Left lung (tissue), 10 donors: Measurements from ENCODE around the gene MEOX1. TPM values are rescaled to one million over a fixed set of nuclear protein-coding genes. Genes with fewer than 3 reads are reported as not detected.

Source experiments
- ATAC-seq: fragments of 200-7000 bp; cut with Tn5 transposase; one replicate; pipeline ENCODE4 v1.9.1; 2020; ENCODE audit warnings: moderate library complexity
- DNase-seq, 4 donors: peaks; one replicate each; pipeline ENCODE4 v3.0.0-alpha.2; 2013 to 2020
- H3K27ac ChIP-seq, 2 donors: fragments of 200-600 bp; sonication (generic) in 1 of 2; one replicate each; pipeline versions ENCODE4 v1.5.0 to v1.8.0; 2020 to 2021
- H3K27me3 ChIP-seq, 2 donors: fragments of 200-600 bp; sonication (generic) in 1 of 2; one replicate each; pipeline versions ENCODE4 v1.5.0 to v1.8.0; 2020 to 2021
- H3K36me3 ChIP-seq, 2 donors: fragments of 200-600 bp; sonication (generic) in 1 of 2; one replicate each; pipeline versions ENCODE4 v1.5.0 to v1.8.0; 2020 to 2021
- H3K4me1 ChIP-seq, 2 donors: fragments of 200-600 bp; one replicate each; pipeline ENCODE4 v1.8.0; 2021
- H3K4me3 ChIP-seq, 2 donors: fragments of 200-600 bp; sonication (generic) in 1 of 2; one replicate each; pipeline versions ENCODE4 v1.5.0 to v1.8.0; 2020 to 2021; ENCODE audit warnings: mild to moderate bottlenecking in 1 of 2
- H3K9me3 ChIP-seq, 2 donors: fragments of 200-600 bp; sonication (generic) in 1 of 2; one replicate each; pipeline versions ENCODE4 v1.5.0 to v1.8.0; 2020 to 2021
- CTCF ChIP-seq, 2 donors: fragments of 200-600 bp; sonication (generic) in 1 of 2; IDR thresholded peaks; one replicate each; pipeline versions ENCODE4 v1.5.0 to v1.8.0; 2021; ENCODE audit warnings: antibody characterized with exemption in 2 of 2
- intact Hi-C, 2 donors: fragments of 100-400 bp; cut with DNase I; formaldehyde crosslinking; loops; one replicate each; pipeline versions ENCODE4 v1.11.2 to v1.14.2; 2022
- polyA plus RNA-seq, 6 donors: library from polyadenylated mRNA; unstranded; fragments of 120-200 nt; gene quantifications; one replicate each; pipeline ENCODE4 v1.2.1, GENCODE V29; 2013; ENCODE audit not compliant: insufficient read length in 6 of 6
- total RNA-seq, 2 donors: library from RNA; stranded (reverse); fragmentation: NEBNext Ultra II Directional; extraction: Animal tissue kit (Norgen Biotek cat#: 25700); gene quantifications; one replicate each; pipeline ENCODE4 v1.2.1, GENCODE V29; 2021
- donor health status: DM: no; HTN: yes; CAD: no.
- donor health status: DM: no; HTN: no; CAD: no.

MEOX1 gene
- total and polyA plus RNA-seq, 8 donors: 0.29 to 1.5 (median 0.36) TPM

DNA sequence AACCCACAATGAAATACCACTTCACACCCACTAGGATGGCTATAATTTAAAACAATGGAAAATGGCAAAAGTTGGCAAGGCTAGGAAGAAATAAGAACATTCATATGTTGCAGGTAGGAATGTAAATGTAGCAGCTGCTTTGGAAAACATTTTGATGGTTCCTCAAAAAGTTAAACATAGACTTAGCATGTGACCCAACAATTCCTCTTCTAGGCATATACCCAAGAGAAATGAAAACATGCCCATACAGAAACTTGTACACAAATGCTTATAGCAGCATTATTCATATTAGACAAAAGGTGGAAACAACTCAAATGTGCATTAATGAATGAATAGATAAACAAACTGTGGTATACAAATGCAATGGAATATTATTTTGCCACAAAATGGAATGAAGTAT, 36.1 kb downstream of the MEOX1 start:
- H3K9me3 ChIP-seq: no peaks in the 10 kb centered on the region
- no peak for ATAC-seq
- H3K27me3 ChIP-seq: peaks cover 0 to 6% of the 10 kb centered on the region in 2 donors
- no peak overlapping the region for H3K27ac ChIP-seq
- DNase-seq: no peak
- no peak for TF ChIP-seq CTCF (IDR thresholded peaks at IDR 0.05)
- intact Hi-C loops: no loop called here
- H3K36me3 ChIP-seq: no peaks in the 10 kb centered on the region
- H3K4me1 ChIP-seq: no peaks in the 10 kb centered on the region
- H3K4me3 ChIP-seq: no peak overlapping the region

DNA sequence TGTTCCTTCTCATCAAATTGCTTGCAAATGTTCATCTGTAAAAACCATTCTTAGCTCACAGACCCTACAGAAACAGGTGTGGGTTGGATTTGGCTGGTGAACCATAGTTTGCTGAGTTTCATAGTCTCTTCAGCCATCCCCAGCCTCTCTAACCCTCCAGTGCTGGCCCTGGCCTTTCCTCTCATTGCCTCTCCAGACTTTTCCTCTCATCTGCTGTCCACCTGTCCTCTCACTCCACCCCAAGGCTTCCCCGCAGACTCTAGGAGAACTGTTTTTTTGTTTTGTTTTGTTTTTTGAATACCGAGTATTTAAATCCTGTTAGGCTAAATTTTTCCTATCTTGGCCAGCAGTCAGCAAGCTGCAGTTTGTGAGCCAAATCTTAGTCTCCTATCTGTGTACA, 41.1 kb downstream of the MEOX1 start:
- intact Hi-C loops: no loop called here
- Histone ChIP-seq H3K4me1 (no peaks in the 10 kb centered on the region), H3K27me3 (peaks cover 0 to 6% of the 10 kb centered on the region in 2 donors), H3K36me3 (no peaks in the 10 kb centered on the region), H3K27ac (no peak overlapping the region), H3K9me3 (no peaks in the 10 kb centered on the region), H3K4me3 (no peak overlapping the region)
- no peak for TF ChIP-seq CTCF (IDR thresholded peaks at IDR 0.05)
- ATAC-seq (no peak), DNase-seq (no peak)

GRCh38 chr17:43620147-43620546, 41.6 kb downstream of the MEOX1 start:
- Histone ChIP-seq H3K4me1 (no peaks in the 10 kb centered on the region), H3K27me3 (peaks cover 0 to 6% of the 10 kb centered on the region in 2 donors), H3K27ac (no peak overlapping the region), H3K36me3 (no peaks in the 10 kb centered on the region), H3K4me3 (no peak overlapping the region), H3K9me3 (no peaks in the 10 kb centered on the region)
- ATAC-seq (no peak), DNase-seq (no peak)
- TF ChIP-seq CTCF (IDR thresholded peaks at IDR 0.05): no peak
- intact Hi-C loops: no loop called here

- H3K36me3 ChIP-seq: no peaks in the 10 kb centered on the region
- intact Hi-C loops: no loop called here
- no peaks in the 10 kb centered on the region for H3K4me1 ChIP-seq
- no peak overlapping the region for H3K27ac ChIP-seq
- DNase-seq (no peak), ATAC-seq (no peak)
- H3K4me3 ChIP-seq: no peak overlapping the region
- TF ChIP-seq CTCF (IDR thresholded peaks at IDR 0.05): no peak
- no peaks in the 10 kb centered on the region for H3K9me3 ChIP-seq
- peaks cover 0 to 6% of the 10 kb centered on the region in 2 donors for H3K27me3 ChIP-seq
Observed at GRCh38 chr17:43619705-43620104, 42.0 kb downstream of the MEOX1 start.

- no peak for ATAC-seq
Observed at GRCh38 chr17:43618276-43618675, 43.4 kb downstream of the MEOX1 start.

More at GRCh38 chr17:43618276-43618675, 43.4 kb downstream of the MEOX1 start:
- H3K27me3 ChIP-seq: peaks cover 0 to 6% of the 10 kb centered on the region in 2 donors
- no peaks in the 10 kb centered on the region for H3K9me3 ChIP-seq
- H3K27ac ChIP-seq: no peak overlapping the region
- DNase-seq: no peak
- H3K4me1 ChIP-seq: no peaks in the 10 kb centered on the region
- no peak for TF ChIP-seq CTCF (IDR thresholded peaks at IDR 0.05)
- H3K4me3 ChIP-seq: no peak overlapping the region
- no peaks in the 10 kb centered on the region for H3K36me3 ChIP-seq
- intact Hi-C loops: no loop called here
